ENCODE measurements around the gene MRPL22. TPM values are rescaled to one million over a fixed set of nuclear protein-coding genes. Genes with fewer than 3 reads are reported as not detected.

Gene MRPL22
- 16.7 and 17.8 TPM in 2 replicates for total RNA-seq
- polyA plus RNA-seq, result 42.6 and 66.6 TPM in 2 replicates
- polyA plus RNA-seq (2012), result 49.9 and 75.4 TPM in 2 replicates
- 3.5 and 17.3 TPM in 2 replicates for polyA minus RNA-seq (ENCODE audit: low replicate concordance)

DNA sequence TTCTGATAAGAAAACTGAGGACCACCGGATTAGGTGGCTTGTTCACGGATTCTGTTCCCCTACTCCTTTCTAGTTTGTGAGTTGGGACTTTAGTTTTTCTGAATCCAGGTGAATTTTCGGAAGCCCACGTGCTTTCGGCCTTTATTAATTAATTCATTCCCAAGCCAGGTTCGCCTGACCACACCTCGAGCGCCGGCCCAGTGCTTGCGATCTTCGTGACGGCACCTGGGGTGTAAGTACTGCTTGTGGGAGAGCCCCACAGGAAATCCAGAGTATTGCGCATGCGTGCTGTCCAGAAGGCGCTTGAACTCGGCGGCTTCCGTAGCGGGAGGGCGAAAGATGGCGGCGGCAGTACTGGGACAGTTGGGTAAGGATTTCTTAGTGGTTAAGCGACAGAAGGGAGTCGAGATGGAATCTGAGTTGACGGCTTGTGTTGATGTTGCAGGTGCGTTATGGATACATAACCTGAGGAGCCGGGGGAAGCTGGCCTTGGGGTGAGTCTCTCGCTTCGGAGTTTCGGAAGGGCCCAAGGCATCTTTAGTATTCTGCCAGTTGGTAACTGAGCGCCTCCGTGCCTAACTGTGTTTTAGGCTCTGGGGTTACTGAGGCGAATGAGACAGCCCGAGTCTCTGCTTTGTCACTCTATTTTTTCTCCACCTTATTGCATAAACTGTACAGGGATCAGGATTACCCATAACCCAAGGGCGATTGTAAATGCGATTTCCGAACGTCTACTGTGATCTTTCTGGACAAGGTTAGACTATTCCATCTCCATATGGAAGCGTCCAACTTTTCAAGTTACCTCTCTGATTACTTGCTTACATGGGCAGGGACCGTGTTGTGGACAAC lies at the start of gene MRPL22:
Gene MRPL22 (plus strand): TSS at position 302 of the 849 bp plus-strand sequence. CDS start 38 bp downstream, at position 340.
- DNase-seq (ENCODE audit: low read depth in 2 of 2), result peak; percentile 93 to 95
- peak within 1 kb of the TSS; percentile 91 for H2AFZ ChIP-seq (ENCODE audit: low read length)
- no peaks in the 10 kb centered on the region for H3K27me3 ChIP-seq (ENCODE audit: control insufficient read depth, insufficient read depth, low read length)
- H4K20me1 ChIP-seq (ENCODE audit: control insufficient read depth, extremely low read depth, insufficient read depth, low read length), result no peaks in the 10 kb centered on the region
- H3K27ac ChIP-seq (ENCODE audit: insufficient read depth, low read length), result peak within 1 kb of the TSS; percentile 58
- H3K79me2 ChIP-seq (ENCODE audit: control insufficient read depth, insufficient read depth, low read length), result peaks cover 42% of the 10 kb centered on the region
- H3K9me3 ChIP-seq (ENCODE audit: control insufficient read depth, insufficient read depth, low read depth, low read length), result no peaks in the 10 kb centered on the region
- peak within 1 kb of the TSS; percentile 76 for H3K4me2 ChIP-seq (ENCODE audit: extremely low read depth, insufficient read depth, low read length)
- H3K9ac ChIP-seq (ENCODE audit: insufficient read depth, low read length), result peak within 1 kb of the TSS; percentile 65
- TF ChIP-seq CTCF (conservative IDR thresholded peaks at IDR 0.05 in 1 of 2, IDR thresholded peaks at IDR 0.05 in 1 of 2; ENCODE audit: low read depth in 1 of 2, low read length in 2 of 2) (no peak), EZH2 (IDR thresholded peaks at IDR 0.05; ENCODE audit: low read length, missing control alignments) (no peak)
- peak within 1 kb of the TSS; percentile 62 to 97 (median 88) for H3K4me3 ChIP-seq (replicated peaks in 1 of 4; ENCODE audit: control extremely low read depth in 1 of 4, insufficient read depth in 1 of 4, low read depth in 3 of 4, low read length in 4 of 4)
- H3K4me1 ChIP-seq (ENCODE audit: control insufficient read depth, extremely low read depth, insufficient read depth, low read length), result peaks cover 9% of the 10 kb centered on the region
- H3K36me3 ChIP-seq (ENCODE audit: control insufficient read depth, insufficient read depth, low read length), result no peaks in the 10 kb centered on the region

DNA sequence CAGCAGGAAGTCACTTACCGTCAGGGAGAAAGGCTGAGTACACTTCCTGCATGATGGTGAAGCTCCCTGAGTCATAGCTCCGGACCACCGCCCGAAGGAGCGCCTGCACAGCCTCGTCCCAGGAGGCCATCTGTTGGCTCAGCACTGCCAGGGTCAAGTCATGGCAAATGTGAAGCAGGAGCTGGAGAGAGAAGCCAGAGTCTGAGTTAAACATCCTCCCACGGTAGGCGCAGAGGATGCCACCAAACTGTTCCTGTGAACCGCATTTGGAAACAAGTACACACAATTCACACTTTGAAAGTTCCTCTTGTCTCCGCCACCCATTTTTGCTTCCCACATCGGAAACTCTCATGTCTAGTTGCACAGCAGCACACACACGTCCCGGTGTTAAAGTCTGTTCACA lies 48.5 kb upstream of the MRPL22 start:
- Histone ChIP-seq H4K20me1 (ENCODE audit: control insufficient read depth, extremely low read depth, insufficient read depth, low read length) (no peaks in the 10 kb centered on the region), H3K27me3 (ENCODE audit: control insufficient read depth, insufficient read depth, low read length) (no peaks in the 10 kb centered on the region), H2AFZ (ENCODE audit: low read length) (no peak overlapping the region), H3K9ac (ENCODE audit: insufficient read depth, low read length) (no peak overlapping the region), H3K4me2 (ENCODE audit: extremely low read depth, insufficient read depth, low read length) (no peak overlapping the region), H3K4me3 (replicated peaks in 1 of 4; ENCODE audit: control extremely low read depth in 1 of 4, insufficient read depth in 1 of 4, low read depth in 3 of 4, low read length in 4 of 4) (no peak overlapping the region), H3K36me3 (ENCODE audit: control insufficient read depth, insufficient read depth, low read length) (peaks cover 8% of the 10 kb centered on the region), H3K9me3 (ENCODE audit: control insufficient read depth, insufficient read depth, low read depth, low read length) (no peaks in the 10 kb centered on the region), H3K79me2 (ENCODE audit: control insufficient read depth, insufficient read depth, low read length) (no peaks in the 10 kb centered on the region), H3K4me1 (ENCODE audit: control insufficient read depth, extremely low read depth, insufficient read depth, low read length) (no peaks in the 10 kb centered on the region), H3K27ac (ENCODE audit: insufficient read depth, low read length) (no peak overlapping the region)
- no peak for DNase-seq (ENCODE audit: low read depth in 2 of 2)
- no peak for TF ChIP-seq EZH2 (IDR thresholded peaks at IDR 0.05; ENCODE audit: low read length, missing control alignments)
- no peak for TF ChIP-seq CTCF (conservative IDR thresholded peaks at IDR 0.05 in 1 of 2, IDR thresholded peaks at IDR 0.05 in 1 of 2; ENCODE audit: low read depth in 1 of 2, low read length in 2 of 2)

DNA sequence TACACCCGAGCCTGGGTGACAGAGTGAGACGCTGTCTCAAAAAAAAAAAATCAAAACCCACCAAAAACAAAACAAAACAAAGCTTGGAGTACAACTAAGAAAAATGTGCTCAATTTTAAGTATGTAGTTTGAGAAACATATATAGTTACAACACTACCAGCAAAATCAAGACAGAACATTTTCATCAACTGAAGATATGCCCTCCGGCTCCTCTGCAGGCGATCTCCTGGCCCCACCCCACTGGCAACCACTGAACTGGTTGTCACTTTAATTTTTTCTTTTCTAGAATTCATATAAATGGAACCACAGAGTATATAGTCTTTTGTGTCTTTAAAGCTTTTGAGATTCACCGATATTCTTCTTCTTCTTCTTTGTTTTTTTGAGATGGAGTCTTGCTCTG lies 47.5 kb upstream of the MRPL22 start:
- Histone ChIP-seq H4K20me1 (ENCODE audit: control insufficient read depth, extremely low read depth, insufficient read depth, low read length) (no peaks in the 10 kb centered on the region), H3K9ac (ENCODE audit: insufficient read depth, low read length) (no peak overlapping the region), H3K4me3 (replicated peaks in 1 of 4; ENCODE audit: control extremely low read depth in 1 of 4, insufficient read depth in 1 of 4, low read depth in 3 of 4, low read length in 4 of 4) (no peak overlapping the region), H3K27ac (ENCODE audit: insufficient read depth, low read length) (no peak overlapping the region), H2AFZ (ENCODE audit: low read length) (no peak overlapping the region), H3K36me3 (ENCODE audit: control insufficient read depth, insufficient read depth, low read length) (peaks cover 6% of the 10 kb centered on the region), H3K27me3 (ENCODE audit: control insufficient read depth, insufficient read depth, low read length) (no peaks in the 10 kb centered on the region), H3K4me1 (ENCODE audit: control insufficient read depth, extremely low read depth, insufficient read depth, low read length) (no peaks in the 10 kb centered on the region), H3K9me3 (ENCODE audit: control insufficient read depth, insufficient read depth, low read depth, low read length) (no peaks in the 10 kb centered on the region), H3K79me2 (ENCODE audit: control insufficient read depth, insufficient read depth, low read length) (no peaks in the 10 kb centered on the region), H3K4me2 (ENCODE audit: extremely low read depth, insufficient read depth, low read length) (no peak overlapping the region)
- DNase-seq (ENCODE audit: low read depth in 2 of 2), result no peak
- TF ChIP-seq CTCF (conservative IDR thresholded peaks at IDR 0.05 in 1 of 2, IDR thresholded peaks at IDR 0.05 in 1 of 2; ENCODE audit: low read depth in 1 of 2, low read length in 2 of 2), result no peak
- no peak for TF ChIP-seq EZH2 (IDR thresholded peaks at IDR 0.05; ENCODE audit: low read length, missing control alignments)
